HG03108 (cell line): ENCODE measurements around the gene EMC8.
"Not testable (repeated sequence)": the region's sequence is repeated elsewhere in the genome, so short reads cannot be mapped to it uniquely, and the experiment has no call there.

Experiments
- ATAC-seq: cut with Tn5 transposase; IDR thresholded peaks from one replicate; pipeline ENCODE4 v1.9.1; 2021; ENCODE audit warnings: moderate library complexity; ENCODE audit not compliant: unreplicated experiment

The EMC8 gene

DNA sequence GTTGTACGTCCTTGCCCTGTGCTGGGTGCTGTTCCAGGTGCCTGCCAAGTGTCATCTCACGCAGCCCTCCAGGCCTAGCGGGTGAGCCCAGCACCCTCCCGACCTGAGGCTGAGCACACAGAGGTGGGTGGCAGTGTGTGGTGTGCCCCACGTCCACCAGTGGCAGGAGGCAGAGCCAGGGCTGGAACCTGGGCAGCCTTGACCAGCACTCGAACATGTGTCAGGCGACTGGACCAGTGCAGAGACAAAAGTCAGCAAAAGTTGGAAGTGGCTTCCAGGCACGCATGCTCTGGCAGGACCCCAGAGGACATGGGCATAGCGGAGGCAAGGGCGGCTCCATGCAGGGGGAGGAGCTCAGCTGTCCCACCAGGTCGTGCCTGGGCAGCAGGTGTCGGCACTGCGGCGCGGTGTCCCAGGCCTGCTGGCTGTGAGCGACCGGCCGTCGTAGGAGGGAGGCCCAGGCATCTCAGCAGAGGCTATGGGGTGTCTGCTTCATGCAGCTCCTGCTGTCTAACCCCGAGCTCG lies 35.9 kb upstream of the EMC8 start:
- ATAC-seq: no peak

- ATAC-seq: no peak
These were observed 35.4 kb upstream of the EMC8 start for GRCh38 chr16:85834741-85835140.

DNA sequence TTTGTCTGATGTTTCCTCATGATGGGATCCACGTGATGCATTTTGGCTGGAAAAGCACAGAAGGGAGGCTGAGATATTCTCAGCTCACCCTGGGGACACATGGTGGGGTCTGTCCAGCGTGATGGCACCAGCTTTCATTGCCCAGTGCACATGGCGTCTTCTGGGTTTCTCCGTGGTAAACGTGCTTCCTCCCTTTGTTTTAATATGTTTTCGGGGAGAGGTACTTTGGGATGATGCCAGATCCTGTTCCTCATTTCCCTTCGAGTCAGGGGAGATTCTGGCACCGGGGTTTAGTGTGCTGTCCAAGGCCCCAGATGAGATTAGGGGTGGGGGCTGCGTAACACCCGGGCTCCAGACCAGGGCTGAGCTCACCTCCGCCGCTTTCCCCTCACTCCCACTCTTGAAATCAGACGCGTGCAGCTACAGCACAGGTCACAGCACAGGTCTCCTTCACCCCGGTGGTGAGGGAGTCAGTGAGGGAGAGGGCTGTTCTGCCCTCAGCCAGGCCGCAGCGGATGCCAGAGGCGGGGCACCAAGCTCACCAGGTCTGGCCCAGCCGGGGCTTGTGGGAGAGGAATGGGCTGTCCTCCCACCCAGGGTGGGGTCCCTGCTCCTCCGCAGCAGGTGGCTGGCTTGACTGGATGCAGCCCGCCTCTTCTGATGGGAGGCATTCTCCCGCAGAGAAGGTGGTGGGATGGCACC lies 34.0 kb upstream of the EMC8 start:
- no peak for ATAC-seq

GRCh38 chr16:85832570-85833218 lies 33.4 kb upstream of the EMC8 start:
- ATAC-seq: no peak

- no peak for ATAC-seq
These were observed 31.5 kb upstream of the EMC8 start for GRCh38 chr16:85830821-85831220.

GRCh38 chr16:85829751-85830445 lies 30.6 kb upstream of the EMC8 start:
- ATAC-seq: no peak

DNA sequence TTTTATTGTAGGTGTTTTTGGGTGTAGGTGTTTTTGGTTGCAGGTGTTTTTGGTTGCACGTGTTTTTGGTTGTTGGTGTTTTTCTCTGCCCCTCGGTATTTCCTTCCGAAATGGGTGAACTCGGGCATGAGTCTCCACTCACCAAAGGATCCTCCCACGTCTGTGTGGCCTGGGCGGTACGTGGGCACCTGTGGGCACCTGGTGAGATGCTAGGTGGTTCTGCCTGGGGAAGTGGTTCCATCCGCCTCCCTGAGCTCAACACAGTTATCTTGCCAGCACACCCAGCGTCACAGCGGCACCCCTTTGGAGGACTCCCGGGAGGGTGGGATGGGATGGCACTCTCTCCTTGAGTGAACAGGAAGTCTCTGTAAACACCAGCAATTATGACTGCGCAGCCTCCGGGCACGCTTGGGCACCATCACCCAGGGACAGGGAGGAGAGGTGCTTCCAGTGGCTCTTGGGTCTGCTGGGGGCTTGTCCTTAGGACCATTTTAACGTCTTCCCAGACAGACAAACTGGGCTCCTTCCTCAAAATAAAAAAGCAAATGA lies 29.9 kb upstream of the EMC8 start:
- no peak for ATAC-seq

DNA sequence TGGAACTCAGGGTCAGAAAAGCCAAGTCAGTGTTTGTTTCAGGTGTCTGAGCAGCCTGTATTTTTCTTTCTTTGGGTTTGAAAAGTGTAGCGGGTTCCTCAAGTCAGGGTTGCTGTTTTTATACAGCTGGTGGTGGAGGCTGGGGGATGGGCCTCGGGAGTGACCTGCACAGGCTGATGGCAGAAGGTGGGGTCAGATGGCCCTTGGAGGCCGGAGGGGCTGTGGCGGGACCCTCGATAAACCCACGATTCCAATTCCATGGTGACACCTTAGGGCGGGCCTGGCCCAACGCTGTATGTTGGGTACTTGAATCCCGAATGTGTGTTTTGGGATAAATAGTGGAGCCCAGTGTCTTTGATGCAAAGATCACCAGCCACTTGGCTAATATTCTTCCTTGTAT lies 28.8 kb upstream of the EMC8 start:
- ATAC-seq: no peak

DNA sequence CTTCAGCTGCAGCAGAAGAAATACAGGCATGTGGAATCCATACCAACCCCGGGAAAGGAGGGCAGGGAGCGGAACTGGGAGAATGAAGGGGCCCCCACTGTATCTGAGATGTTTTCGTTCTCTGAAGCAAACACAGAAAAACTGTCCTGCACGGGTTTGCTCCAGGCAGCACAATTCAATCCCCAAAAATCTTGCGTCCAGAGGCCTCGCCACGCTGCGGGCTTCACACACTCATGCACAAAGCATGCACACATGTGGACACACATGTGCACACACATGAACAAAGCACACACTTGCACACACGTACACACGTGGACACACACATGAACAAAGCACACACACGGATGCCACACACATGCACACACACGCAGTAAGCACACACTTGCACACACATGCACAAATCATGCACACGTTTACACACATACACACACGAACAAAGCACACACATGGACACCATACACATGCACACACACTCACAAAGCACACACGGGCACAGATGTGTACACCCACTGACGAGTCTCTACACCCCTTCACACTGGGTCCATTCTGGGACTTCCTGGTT lies 27.4 kb upstream of the EMC8 start:
- ATAC-seq: no peak

DNA sequence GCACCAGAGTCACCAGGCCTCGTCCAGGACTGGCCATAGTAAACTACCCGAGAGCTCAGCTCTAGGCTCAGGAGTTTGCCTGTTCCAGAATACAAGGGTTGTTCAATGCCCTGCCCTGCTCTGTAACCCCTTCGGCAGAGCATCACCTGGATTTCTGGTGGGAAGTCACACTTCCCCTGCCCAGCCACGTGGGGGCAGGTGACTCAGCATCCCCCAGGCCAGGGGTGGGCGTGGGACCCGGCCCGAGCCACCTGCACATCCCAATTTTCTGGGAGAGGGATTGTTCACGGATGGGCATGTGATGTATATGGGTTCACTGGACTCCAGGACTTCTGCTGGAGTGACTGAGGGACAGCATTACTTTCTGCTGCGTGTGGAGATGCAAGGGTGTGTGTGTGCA lies 26.0 kb upstream of the EMC8 start:
- no peak for ATAC-seq

- no peak for ATAC-seq
These were observed 25.1 kb upstream of the EMC8 start for GRCh38 chr16:85824161-85825135.

- ATAC-seq: no peak
These were observed 24.1 kb upstream of the EMC8 start for GRCh38 chr16:85823328-85823920.

DNA sequence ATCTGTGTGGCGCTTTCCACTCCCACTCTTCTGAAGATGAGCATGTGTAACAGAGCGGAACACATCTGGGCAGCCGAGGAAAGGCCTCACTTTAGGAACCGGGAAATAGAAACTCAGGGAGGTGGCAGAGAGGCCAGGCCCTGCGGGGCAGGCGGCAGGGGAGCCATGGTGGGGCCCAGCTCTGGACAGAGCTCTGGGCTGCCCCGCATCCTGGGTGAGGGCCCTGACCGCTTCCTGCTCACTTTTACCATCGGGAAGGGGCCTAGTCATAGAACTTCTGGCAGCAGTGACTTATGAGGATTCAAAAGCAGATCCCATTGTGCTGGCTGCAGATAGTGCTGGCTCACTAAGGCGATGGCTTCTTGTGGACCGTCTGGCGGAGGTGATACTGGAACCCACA lies 22.8 kb upstream of the EMC8 start:
- no peak for ATAC-seq

DNA sequence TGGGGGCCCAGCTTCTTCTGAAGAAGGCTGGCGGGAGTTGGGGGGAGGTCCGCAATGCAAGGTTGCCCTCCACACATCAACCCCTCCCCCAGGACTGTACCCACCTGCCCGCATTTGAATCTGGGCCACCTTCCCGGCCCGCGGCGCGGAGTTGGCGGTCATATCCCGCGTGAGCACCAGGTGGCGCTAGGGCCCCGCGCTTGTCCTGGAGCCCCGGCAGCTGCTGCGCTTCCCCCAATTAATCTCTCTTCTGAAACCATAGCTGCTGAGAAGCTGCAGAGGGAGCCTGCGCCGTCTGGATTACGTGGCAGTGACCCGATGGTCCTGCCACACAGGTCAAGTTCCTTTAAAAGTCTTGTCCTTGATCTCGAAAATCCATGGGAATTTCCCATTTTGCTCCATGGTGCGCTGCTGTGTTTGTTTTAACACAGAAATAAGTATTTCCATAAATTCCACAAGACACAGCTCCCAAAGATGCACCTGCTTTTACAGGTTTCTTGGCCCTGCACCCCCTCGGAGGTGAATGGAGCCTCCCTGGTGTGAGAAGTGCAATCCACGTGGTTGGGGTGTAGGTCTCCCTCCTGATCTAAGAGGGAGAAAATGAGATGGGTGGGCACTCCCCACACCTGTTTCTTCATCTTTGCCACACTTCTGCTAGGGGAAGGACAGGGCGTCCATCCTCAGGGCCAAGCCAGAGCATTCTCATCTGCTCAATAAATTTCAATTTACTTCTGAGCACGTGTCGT lies 22.2 kb upstream of the EMC8 start:
- ATAC-seq: no peak

DNA sequence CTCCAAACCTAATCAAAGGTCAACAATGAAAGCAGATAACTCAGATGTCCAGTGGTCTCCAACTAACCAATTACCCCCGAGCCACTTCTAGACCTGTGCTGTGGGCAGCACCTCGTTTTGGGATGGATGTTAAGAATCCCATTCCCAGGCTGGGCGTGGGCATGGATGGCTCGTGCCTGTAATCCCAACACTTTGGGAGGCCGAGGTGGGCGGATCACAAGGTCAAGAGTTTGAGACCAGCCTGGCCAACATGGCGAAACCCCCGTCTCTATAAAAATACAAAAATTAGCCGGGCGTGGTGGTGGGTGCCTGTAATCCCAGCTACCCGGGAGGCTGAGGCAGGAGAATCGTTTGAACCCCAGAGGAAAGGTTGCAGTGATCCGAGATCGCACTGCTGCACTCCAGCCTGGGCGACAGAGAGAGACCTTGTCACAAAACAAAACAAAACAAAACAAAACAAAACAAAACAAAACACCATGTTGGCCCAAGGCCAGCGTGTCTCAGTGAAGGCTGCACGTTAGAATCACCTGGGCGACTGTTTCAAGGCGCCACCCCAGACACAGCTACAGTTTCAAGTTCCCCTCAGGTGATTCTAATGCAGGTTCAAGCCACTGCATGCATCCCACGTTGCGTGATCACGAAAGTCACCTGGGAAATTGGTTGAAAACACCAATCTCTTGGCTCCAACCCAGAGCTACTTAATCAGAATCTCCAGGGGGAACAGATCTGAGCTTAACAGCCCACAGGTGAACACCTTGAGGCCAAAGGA lies 21.4 kb upstream of the EMC8 start:
- ATAC-seq: no peak

DNA sequence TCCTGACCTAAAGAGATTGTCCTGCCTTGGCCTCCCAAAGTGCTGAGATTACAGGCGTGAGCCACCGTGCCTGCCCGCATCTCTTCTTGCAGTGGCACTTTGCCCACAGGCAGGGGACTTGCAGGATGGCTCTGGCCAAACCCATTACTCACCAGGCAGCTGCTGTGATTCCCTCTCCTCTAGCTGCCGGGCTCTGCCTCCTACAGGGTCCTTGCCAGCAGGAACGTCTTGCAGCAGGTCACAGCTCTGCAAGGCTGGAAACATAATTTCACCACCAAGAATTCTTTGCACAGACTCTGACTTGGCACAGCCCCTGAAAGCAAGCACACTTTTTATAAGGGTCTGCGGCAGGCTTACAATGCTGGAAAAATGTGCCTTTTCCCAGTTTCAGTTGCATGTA lies 20.4 kb upstream of the EMC8 start:
- ATAC-seq: no peak

DNA sequence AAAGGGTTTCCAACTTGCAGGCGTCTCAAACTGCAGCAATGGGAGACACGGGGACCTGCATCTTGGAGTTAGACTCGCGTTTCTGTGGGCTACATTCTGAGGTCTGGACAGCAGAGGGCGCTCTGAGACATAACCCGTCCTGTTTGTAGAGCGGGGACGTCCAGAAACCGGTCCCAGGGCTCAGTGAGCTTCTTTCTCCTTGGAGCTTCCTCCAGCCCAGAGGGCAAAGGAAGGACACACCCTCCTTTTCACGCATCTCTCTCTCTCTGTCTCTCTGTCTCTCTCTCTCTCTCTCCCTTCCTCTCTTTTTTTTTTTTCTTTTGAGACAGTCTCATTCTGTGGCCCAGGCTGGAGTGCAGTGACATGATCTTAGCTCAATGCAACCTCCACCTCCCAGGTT lies 19.9 kb upstream of the EMC8 start:
- ATAC-seq: no peak

DNA sequence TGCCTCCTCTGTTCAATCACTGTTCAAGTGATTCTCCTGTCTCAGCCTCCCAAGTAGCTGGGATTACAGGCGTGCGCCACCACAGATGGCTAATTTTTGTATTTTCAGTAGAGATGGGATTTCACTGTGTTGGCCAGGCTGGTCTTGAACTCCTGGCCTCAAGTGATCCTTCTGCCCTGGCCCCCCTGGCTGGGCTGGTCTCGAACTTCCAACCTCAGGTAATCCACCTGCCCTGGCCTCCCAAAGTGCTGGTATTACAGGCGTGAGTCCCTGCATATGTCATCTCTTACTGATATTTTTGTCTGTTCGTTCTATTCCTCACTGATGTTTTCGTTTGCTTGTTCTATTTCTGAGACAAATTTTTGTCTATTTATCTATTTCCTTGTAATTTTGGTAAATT lies 17.9 kb upstream of the EMC8 start:
- ATAC-seq: not testable (repeated sequence)
